Activated T-cell treated with anti-CD3 and anti-CD28 coated beads for 1 hour (primary cell): ENCODE data around the gene SFXN4.
"Not testable (repeated sequence)": the region's sequence is repeated elsewhere in the genome, so short reads cannot be mapped to it uniquely, and the experiment has no call there.

Source experiments
- DNase-seq: peaks from one replicate; pipeline ENCODE4 v3.0.0-alpha.2; 2020; ENCODE audit warnings: low read depth

SFXN4 gene

GRCh38 chr10:119105899-119106298 is 59.6 kb downstream of the SFXN4 start:
- not testable (repeated sequence) for DNase-seq

- no peak for DNase-seq
Measured at GRCh38 chr10:119105155-119105554, 60.4 kb downstream of the SFXN4 start.

GRCh38 chr10:119104654-119105015 is 60.9 kb downstream of the SFXN4 start:
- no peak for DNase-seq

- DNase-seq = peak; percentile 70
Measured at GRCh38 chr10:119103903-119104653, 61.4 kb downstream of the SFXN4 start, which contains the start of gene DENND10. Gene DENND10, plus strand, starts transcription at chr10:119104113. Its CDS starts 30 bp downstream, at chr10:119104143.

- DNase-seq = no peak
Measured at GRCh38 chr10:119103241-119103902, 62.1 kb downstream of the SFXN4 start.

- no peak for DNase-seq
Measured at GRCh38 chr10:119101366-119102098, 64.0 kb downstream of the SFXN4 start.

GRCh38 chr10:119100434-119101238 is 64.9 kb downstream of the SFXN4 start:
- no peak for DNase-seq

GRCh38 chr10:119098576-119098975 is 66.9 kb downstream of the SFXN4 start:
- no peak for DNase-seq

- DNase-seq = not testable (repeated sequence)
Measured at GRCh38 chr10:119096641-119097415, 68.7 kb downstream of the SFXN4 start.

GRCh38 chr10:119095640-119096039 is 69.9 kb downstream of the SFXN4 start:
- no peak for DNase-seq

GRCh38 chr10:119090968-119091367 is 74.5 kb downstream of the SFXN4 start:
- no peak for DNase-seq
